WTC11 (cell line): ENCODE measurements around the gene CLEC10A. TPM values are rescaled to one million over a fixed set of nuclear protein-coding genes. Genes with fewer than 3 reads are reported as not detected.

Experiments used
- ATAC-seq: fragments of 200-7000 bp; cut with Tn5 transposase; 2 replicates; pipeline ENCODE4 v1.10.0; 2021; ENCODE audit warnings: mild to moderate bottlenecking, moderate library complexity
- CTCF ChIA-PET: fragments of 300-600 bp; sonication (Branson Sonifier 250); formaldehyde crosslinking; loops from one replicate; lab custom pipeline; 2021; ENCODE audit warnings: antibody characterized with exemption; lab: Charles Lee
- POLR2A ChIA-PET: fragments of 350-600 bp; sonication (Branson Sonifier 250); formaldehyde crosslinking; loops from one replicate; lab custom pipeline; 2021; ENCODE audit warnings: antibody characterized with exemption; lab: Charles Lee
- DNase-seq: peaks from one replicate; pipeline ENCODE4 v3.0.0; 2021; ENCODE audit warnings: low spot score
- H3K27ac Mint-ChIP-seq: 2 replicates; pipeline ENCODE4 v1.8.0; 2021; ENCODE audit warnings: mixed read lengths
- H3K27me3 Mint-ChIP-seq: 2 replicates; pipeline ENCODE4 v1.8.0; 2021; ENCODE audit warnings: low read depth, mild to moderate bottlenecking, moderate library complexity, mixed read lengths
- H3K36me3 Mint-ChIP-seq: 2 replicates; pipeline ENCODE4 v1.8.0; 2021; ENCODE audit warnings: mixed read lengths
- H3K4me1 Mint-ChIP-seq: 2 replicates; pipeline ENCODE4 v1.8.0; 2022; ENCODE audit warnings: mixed read lengths
- H3K4me3 Mint-ChIP-seq: 2 replicates; pipeline ENCODE4 v1.8.0; 2021; ENCODE audit warnings: mild to moderate bottlenecking, moderate library complexity, mixed read lengths
- H3K9me3 Mint-ChIP-seq: 2 replicates; pipeline ENCODE4 v1.8.0; 2021; ENCODE audit warnings: mixed read lengths
- AR ChIP-seq: fragments of 250-450 bp; sonication (Bioruptor Pico); IDR thresholded peaks from 2 replicates; pipeline ENCODE4 v1.9.0; 2021; ENCODE audit warnings: mild to moderate bottlenecking
- ATF6 ChIP-seq: sonication (generic); formaldehyde crosslinking; IDR thresholded peaks from 2 replicates; pipeline ENCODE4 v1.8.1; 2023; ENCODE audit warnings: mild to moderate bottlenecking, missing genetic modification reagents
- CREM ChIP-seq: sonication (generic); formaldehyde crosslinking; IDR thresholded peaks from 2 replicates; pipeline ENCODE4 v1.8.1; 2022; ENCODE audit warnings: mild to moderate bottlenecking, missing genetic modification reagents, moderate library complexity
- E2F1 ChIP-seq: sonication (generic); formaldehyde crosslinking; IDR thresholded peaks from 2 replicates; pipeline ENCODE4 v1.8.0; 2022; ENCODE audit warnings: mild to moderate bottlenecking, missing genetic modification reagents
- IRF1 ChIP-seq: sonication (generic); formaldehyde crosslinking; IDR thresholded peaks from 2 replicates; pipeline ENCODE4 v1.8.0; 2023; ENCODE audit warnings: missing genetic modification reagents
- JAZF1 ChIP-seq: fragments of 250-450 bp; sonication (Bioruptor Pico); IDR thresholded peaks from 2 replicates; pipeline ENCODE4 v1.9.0; 2021; ENCODE audit warnings: moderate library complexity, mild to moderate bottlenecking, inconsistent platforms
- MAX ChIP-seq: sonication (generic); formaldehyde crosslinking; IDR thresholded peaks from 2 replicates; pipeline ENCODE4 v1.8.0; 2022; ENCODE audit warnings: mild to moderate bottlenecking, missing genetic modification reagents
- MYBL2 ChIP-seq: sonication (generic); formaldehyde crosslinking; IDR thresholded peaks from 2 replicates; pipeline ENCODE4 v1.8.1; 2023; ENCODE audit warnings: mild to moderate bottlenecking, moderate library complexity, missing genetic modification reagents
- PREB ChIP-seq: sonication (generic); formaldehyde crosslinking; IDR thresholded peaks from 2 replicates; pipeline ENCODE4 v1.8.1; 2022; ENCODE audit warnings: mild to moderate bottlenecking, missing genetic modification reagents, moderate library complexity, borderline replicate concordance
- RELA ChIP-seq: sonication (generic); formaldehyde crosslinking; IDR thresholded peaks from 2 replicates; pipeline ENCODE4 v1.8.1; 2022; ENCODE audit warnings: missing genetic modification reagents, mild to moderate bottlenecking, borderline replicate concordance
- SMAD4 ChIP-seq: sonication (generic); formaldehyde crosslinking; IDR thresholded peaks from 2 replicates; pipeline ENCODE4 v1.8.0; 2022; ENCODE audit warnings: mild to moderate bottlenecking, missing genetic modification reagents
- TEAD1 ChIP-seq: sonication (generic); formaldehyde crosslinking; IDR thresholded peaks from 2 replicates; pipeline ENCODE4 v1.8.0; 2022; ENCODE audit warnings: mild to moderate bottlenecking, missing genetic modification reagents
- USF2 ChIP-seq: sonication (generic); formaldehyde crosslinking; IDR thresholded peaks from 2 replicates; pipeline ENCODE4 v1.8.1; 2023; ENCODE audit warnings: mild to moderate bottlenecking, missing genetic modification reagents, moderate library complexity
- ZNF138 ChIP-seq: sonication (generic); formaldehyde crosslinking; conservative IDR thresholded peaks from 2 replicates; pipeline ENCODE4 v1.8.1; 2022; ENCODE audit warnings: mild to moderate bottlenecking, moderate library complexity, missing genetic modification reagents
- ZNF219 ChIP-seq: sonication (generic); formaldehyde crosslinking; IDR thresholded peaks from 2 replicates; pipeline ENCODE4 v1.8.0; 2023; ENCODE audit warnings: missing genetic modification reagents, mild to moderate bottlenecking, borderline replicate concordance
- ZNF317 ChIP-seq: sonication (generic); formaldehyde crosslinking; IDR thresholded peaks from 2 replicates; pipeline ENCODE4 v1.8.1; 2023; ENCODE audit warnings: low read depth, mild to moderate bottlenecking, moderate library complexity, missing genetic modification reagents, borderline replicate concordance
- total RNA-seq: library from RNA; stranded (reverse); gene quantifications from 3 replicates; pipeline ENCODE4 v1.2.3, GENCODE V29; 2021

The CLEC10A gene
- total RNA-seq, 1 experiment from 2014 or later: not detected

- Mint-ChIP-seq H3K9me3 (no peaks in the 10 kb centered on the region), H3K4me3 (no peak overlapping the region), H3K36me3 (no peaks in the 10 kb centered on the region), H3K27ac (no peak overlapping the region), H3K27me3 (peaks cover 48% of the 10 kb centered on the region), H3K4me1 (peaks cover 29% of the 10 kb centered on the region)
- ChIA-PET POLR2A (no interaction called here), CTCF (interaction anchor here (1.2 to 1.5 kb wide), 3 partner anchors 16 to 125 kb away, joined by 3 read pairs; no protein-coding TSS in a partner anchor)
- DNase-seq: no peak
- no peak for ATAC-seq
- TF ChIP-seq RELA (CRISPR knock-in tag): no peak
- TF ChIP-seq ZNF219 (CRISPR knock-in tag): no peak
- TF ChIP-seq PREB (CRISPR knock-in tag): no peak
- TF ChIP-seq ATF6 (CRISPR knock-in tag): no peak
- TF ChIP-seq CREM: no peak
- no peak for TF ChIP-seq ZNF138 (CRISPR knock-in tag)
- TF ChIP-seq USF2: no peak
- no peak for TF ChIP-seq AR
- no peak for TF ChIP-seq MAX
- no peak for TF ChIP-seq TEAD1 (CRISPR knock-in tag)
These were observed 40.2 kb downstream of the CLEC10A start for GRCh38 chr17:7039832-7040231.

GRCh38 chr17:7038025-7038862 is 41.8 kb downstream of the CLEC10A start:
- no peak overlapping the region for H3K4me3 Mint-ChIP-seq

More at GRCh38 chr17:7038025-7038862, 41.8 kb downstream of the CLEC10A start:
- Mint-ChIP-seq H3K27me3 (peaks cover 32% of the 10 kb centered on the region), H3K36me3 (no peaks in the 10 kb centered on the region), H3K4me1 (peaks cover 29% of the 10 kb centered on the region), H3K9me3 (no peaks in the 10 kb centered on the region), H3K27ac (no peak overlapping the region)
- ChIA-PET CTCF (interaction anchor here (0.8 to 1.5 kb wide), 6 partner anchors 14 to 176 kb away, joined by 3 to 5 read pairs (median 4); no protein-coding TSS in a partner anchor), POLR2A (no interaction called here)
- TF ChIP-seq SMAD4 (CRISPR knock-in tag) (no peak), USF2 (no peak), IRF1 (CRISPR knock-in tag) (no peak), JAZF1 (CRISPR knock-in tag) (no peak), ZNF317 (CRISPR knock-in tag) (no peak), MYBL2 (CRISPR knock-in tag) (no peak), E2F1 (CRISPR knock-in tag) (no peak)
- DNase-seq: no peak
- no peak for ATAC-seq
